HCT116 (cell line): ENCODE results near the gene OMP.

Experiments used
- CTCF ChIP-seq, 3 experiments: fragments of 200-600 bp in 1 of 3; sonication (generic) in 1 of 3; IDR thresholded peaks in 2 of 3; conservative IDR thresholded peaks in 1 of 3; 2 replicates each; pipeline ENCODE4 v1.5.1; 2012 to 2017; ENCODE audit warnings: low read depth in 2 of 3, low read length in 2 of 3, antibody characterized with exemption in 1 of 3, borderline replicate concordance in 1 of 3, control low read depth in 1 of 3, mild to moderate bottlenecking in 1 of 3, mixed read lengths in 1 of 3, mixed run types in 1 of 3, moderate library complexity in 1 of 3; ENCODE audit not compliant: insufficient read depth in 1 of 3
- EZH2 ChIP-seq: fragments of 200-600 bp; sonication (generic); IDR thresholded peaks from 2 replicates; pipeline ENCODE4 v1.6.1; 2017; ENCODE audit warnings: antibody characterized with exemption, mixed run types

- no peak for TF ChIP-seq CTCF (IDR thresholded peaks at IDR 0.05 in 2 of 3, conservative IDR thresholded peaks at IDR 0.05 in 1 of 3; ENCODE audit: borderline replicate concordance in 1 of 3, insufficient read depth in 1 of 3, low read depth in 2 of 3, low read length in 2 of 3)
- no peak for TF ChIP-seq EZH2
These were observed 19.6 kb upstream of the OMP start for GRCh38 chr11:77082838-77083565.
